NCI-H2029 treated with DMSO at 0.1 percent for 48 hours (cell line): ENCODE measurements around the gene TEDC1.
A peak's percentile ranks its signal among the peaks of the same experiment; 100 is the strongest.

Experiments
- DNase-seq: peaks from one replicate; lab custom pipeline; 2025; lab: John Stamatoyannopoulos, UW

The TEDC1 gene

DNA sequence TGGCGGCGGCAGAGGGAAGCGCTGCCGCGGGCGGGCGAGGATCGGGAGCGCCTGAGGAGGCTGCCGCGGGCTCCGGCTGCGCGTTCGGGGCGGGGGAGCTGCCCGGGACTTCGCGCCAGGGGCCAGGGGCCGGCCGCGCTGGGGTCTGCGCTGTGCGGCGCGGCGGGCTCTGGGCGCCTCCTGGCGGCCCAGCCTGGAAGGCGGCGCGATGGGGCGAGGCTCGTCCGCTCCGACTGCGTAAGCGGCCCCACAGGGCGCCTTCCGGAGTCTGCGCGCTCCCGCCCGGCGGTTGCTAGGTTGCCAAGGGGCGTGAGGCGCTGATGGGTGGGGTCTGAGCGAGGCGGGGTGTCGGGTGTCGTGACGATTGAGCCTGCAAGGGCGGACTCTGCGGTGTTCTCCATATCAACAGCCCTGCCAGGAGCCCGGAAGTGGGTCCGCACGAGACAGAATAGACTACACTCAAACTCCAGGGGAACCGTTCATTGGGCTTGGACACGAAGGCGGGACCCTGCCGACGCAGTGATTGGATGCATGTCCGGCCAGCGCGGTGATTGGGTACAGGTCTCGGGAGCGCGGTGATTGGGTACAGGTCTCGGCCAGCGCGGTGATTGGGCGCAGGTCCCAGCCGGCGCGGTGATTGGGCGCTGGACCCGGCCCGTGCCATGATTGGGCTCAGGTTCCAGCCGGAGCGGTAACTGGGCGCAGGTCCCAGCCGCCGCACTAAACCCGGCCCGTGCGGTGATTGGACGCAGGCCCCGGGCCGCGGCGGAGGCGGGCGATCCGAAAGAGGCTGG is at the start of gene TEDC1:
TSS of gene TEDC1 (plus strand) at position 675 of the 794 bp plus-strand sequence. CDS start 130 bp downstream, outside the sequence.
- peak; percentile 89 for DNase-seq

- no peak for DNase-seq
Measured at GRCh38 chr14:105442125-105442524, 48.9 kb upstream of the TEDC1 start.

DNA sequence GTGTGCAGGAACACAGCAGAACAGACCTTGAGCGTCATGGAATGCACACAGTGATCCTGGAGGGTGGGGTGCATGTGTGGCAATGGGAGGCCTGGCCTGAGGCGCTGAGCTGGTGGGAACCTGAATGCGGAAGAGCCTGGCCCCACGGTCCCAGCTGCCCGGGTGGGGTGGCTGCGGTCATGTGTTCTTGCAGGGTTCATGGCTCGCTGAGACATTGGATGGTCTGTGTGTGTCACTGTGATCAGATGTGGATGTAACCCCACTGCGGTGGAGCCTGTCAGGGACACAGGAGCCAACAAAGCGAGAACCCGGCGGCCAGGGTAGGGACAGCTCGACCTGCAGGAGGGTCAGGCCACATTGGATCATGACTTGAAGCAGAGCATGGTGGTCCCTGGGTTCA is 48.2 kb upstream of the TEDC1 start:
- no peak for DNase-seq

- no peak for DNase-seq
Measured at GRCh38 chr14:105444859-105445258, 46.2 kb upstream of the TEDC1 start.

- no peak for DNase-seq
Measured at GRCh38 chr14:105445290-105445689, 45.8 kb upstream of the TEDC1 start.

DNA sequence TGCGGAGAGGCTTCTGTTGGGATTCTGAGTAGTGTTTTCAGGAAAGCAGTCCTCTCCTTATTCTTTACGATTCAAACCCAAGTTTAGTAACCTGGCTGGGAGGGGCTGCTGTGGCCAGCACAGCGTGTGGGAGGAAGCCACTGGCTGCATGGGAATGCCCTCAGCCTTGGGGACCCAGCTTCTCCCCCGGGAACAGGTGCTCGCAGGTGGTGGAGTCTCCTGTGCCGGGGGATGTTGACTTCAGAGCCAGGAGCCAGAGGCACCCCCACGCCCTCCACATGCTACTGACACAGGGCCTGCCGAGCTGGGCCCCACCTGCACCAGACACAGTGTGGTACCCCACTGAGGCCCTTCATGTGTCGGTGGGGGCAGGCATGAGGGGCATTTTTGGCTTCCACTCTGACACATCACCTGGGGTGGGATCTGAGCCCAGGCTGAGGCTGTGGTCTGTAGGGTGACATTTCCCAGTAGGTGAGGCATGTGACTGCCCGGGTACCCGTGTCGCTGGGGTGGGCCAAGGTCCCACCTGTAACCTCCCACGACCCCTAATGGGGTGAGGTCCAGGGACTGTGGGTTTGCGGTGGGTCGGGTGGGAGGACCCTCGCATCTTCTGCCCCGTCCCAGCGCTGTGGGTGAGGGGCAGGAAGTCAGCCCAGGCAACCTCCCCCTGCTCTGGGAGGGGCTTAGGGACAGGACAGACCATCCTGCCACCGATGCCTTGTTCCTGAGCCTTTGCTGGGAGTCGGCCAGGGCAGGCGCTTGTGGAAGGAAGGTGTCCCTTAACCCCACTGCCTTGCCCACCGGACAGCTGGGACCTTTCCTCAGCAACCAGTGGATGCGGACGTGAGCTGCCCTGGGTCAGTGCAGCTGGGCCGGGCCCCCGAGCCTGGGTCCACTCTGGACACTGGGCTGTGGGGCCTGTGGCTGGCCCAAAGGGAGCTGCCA is 44.9 kb upstream of the TEDC1 start:
- no peak for DNase-seq

GRCh38 chr14:105446971-105447370 is 44.1 kb upstream of the TEDC1 start:
- DNase-seq = no peak

DNA sequence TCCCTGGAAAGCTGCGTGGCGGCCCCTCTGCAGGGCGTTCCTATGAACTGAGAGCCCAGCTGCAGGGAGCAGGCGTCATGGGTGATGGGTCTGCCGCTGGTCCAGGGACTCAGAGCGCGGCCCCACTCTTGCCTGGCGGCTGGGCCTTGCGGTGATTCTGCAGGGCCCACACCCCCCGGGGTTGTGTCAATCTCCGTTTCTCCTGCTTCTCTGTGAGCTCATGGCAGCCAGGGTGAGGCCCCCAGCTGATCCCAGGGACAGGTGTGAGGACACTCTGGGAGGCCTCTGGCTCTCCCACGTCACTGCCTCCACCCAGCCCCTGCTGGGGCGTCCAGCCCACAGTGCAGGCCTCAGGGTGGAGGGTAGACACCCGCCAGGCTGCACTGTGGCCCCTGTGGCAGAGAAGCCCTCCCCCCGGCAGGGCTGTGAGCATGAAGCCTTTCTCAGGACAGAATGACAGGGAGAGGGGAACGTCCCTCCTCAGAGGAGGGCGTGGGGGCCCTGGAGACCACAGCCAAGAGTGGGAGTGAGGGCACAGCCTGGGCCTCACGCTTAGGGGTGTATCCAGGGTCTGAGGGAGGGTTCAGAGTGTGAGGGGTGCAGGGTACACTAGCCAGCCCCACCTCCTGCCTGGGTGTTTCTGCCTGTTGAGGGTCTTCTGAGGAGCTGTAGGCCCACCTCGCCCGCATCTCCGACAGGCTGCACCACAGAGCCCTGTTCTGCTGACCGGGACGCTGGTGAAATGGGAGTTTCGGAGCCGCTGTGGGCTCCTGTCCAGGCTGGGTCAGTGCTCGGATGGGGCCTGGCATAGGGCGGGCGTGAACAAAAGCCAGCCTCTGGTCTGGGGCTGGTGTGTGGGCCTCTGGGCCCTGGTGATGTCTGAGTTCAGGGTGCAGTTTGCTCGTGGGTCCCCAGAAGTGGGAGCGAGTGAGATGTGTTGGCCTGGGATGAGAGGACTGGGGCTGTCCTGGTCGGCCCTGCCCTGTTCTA is 43.1 kb upstream of the TEDC1 start:
- no peak for DNase-seq

DNA sequence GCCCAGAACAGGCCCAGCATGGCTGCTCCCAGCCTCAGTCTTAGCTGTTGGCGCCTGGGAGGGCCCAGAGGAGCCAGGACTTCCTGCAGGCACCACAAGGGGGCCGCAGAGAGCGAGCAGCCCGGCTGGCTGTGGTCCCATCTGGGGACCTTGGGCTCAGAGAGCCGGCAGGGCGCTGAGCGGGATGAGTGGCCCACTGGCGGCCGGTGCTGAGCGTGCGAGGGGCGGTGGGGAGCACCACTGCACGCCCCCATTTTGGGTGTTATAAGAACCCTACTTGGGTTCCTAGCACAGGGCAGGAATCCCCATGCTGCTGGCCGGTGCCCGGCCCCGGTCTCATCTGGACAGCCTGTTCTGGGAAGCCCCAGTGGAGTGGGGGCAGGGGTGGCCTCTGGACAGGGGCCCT is 42.3 kb upstream of the TEDC1 start:
- no peak for DNase-seq

GRCh38 chr14:105449276-105450122 is 41.5 kb upstream of the TEDC1 start:
- DNase-seq = no peak

GRCh38 chr14:105450123-105450505 is 40.9 kb upstream of the TEDC1 start:
- no peak for DNase-seq

DNA sequence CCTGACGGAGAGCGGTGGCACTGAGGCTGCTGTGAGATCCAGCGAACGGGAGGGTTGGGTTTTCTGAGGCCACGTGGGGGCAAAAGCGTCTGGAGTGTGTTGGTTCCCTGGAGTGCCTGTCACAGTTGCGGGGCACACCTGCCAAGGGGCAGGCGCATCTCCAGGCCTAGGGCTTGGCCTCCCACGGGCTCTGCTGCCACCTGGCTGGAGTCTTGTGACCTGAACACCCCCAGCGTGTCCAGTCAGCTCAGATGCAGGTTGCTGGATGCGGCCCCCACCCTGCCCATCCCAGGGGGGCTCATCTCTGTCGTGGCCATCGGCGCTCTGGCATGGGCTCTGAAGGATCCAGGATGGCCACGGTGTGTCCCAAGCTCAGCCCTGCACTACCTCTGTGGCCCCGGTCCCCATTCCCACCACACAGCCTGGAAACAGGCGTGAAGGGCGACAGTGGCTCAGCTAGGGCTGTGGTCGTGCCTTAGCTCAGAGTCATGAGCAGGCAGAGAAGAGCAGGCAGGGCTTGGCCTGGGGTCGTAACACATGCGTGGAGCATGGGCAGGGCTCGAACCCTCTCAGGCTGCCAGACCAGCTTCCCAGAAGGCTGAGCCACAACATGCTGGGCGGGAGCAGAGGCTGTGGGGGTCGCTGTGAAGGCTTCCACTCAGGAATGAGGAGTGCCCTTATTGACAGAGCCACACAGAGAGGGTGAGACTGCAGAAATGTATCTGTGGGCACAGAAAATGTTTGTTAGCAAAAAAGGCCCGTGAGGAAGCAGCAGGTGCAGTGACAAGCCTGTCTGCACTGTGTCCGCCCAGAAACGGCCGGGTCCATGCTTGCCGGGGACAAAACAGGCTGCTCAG is 40.0 kb upstream of the TEDC1 start:
- DNase-seq = no peak

DNA sequence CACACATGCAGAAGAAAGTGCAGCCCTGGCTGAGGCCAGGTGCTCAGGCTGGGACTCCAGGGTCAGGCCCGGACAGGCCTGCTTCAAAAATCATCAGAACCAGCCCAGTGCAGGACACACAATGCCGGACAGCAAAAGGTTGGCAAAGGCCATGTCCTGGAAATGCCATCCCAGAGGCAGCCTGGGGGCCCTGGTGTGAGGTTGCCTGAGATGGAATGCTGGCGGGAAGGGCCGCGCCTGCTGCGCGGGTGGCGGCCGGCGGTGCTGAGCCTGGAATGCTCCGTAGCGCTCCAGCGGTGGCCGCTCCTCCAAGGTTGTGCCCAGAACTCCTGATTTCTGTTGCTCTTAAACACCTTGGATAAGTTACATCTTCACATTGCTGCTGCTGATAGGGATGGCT is 38.1 kb upstream of the TEDC1 start:
- DNase-seq = no peak

DNA sequence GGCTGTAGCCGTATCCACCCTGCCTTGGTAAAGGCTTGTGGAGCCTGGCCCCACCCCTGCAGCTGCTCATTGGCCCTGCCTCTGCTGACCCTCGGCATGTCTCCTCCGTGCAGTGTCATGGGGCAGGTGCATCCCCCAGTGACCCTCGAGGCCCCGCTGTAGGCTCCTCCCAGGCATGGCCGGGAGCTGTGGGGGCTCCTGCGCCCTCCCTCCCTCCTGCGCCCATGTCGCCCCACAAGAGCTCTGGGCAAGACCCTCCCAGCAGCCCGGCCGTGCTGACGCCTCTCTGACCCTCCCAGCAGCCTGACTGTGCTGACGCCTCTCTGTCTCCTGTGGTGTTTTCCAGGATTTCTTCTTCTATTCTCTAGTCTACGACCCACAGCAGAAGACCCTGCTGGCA is 37.2 kb upstream of the TEDC1 start:
- DNase-seq = no peak

DNA sequence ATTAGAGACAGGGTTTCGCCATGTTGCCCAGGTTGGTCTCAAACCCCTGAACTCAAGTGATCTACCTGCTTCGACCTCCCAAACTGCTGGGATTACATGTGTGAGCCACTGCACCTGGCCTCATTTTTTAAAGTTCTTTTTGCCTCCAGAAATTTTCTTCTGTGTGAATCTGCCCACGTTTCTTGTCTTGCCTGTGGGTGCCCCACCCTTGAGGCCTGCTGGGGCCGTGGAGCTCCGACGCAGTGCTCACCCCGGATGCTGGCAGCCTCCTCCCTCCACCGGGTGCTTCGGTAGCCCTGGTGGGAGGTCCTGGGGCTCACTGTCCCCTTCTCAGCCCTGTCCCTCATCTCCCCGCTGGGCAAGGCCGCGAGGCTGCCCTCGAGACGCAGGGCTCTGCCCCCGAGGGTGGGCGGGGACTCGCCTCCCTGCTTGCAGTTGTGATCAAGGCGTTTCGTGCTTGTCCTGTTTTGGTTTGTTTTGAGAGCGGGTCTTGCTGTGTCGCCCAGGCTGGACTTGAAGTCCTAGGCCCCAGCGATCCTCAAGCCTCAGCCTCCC is 35.9 kb upstream of the TEDC1 start:
- no peak for DNase-seq

DNA sequence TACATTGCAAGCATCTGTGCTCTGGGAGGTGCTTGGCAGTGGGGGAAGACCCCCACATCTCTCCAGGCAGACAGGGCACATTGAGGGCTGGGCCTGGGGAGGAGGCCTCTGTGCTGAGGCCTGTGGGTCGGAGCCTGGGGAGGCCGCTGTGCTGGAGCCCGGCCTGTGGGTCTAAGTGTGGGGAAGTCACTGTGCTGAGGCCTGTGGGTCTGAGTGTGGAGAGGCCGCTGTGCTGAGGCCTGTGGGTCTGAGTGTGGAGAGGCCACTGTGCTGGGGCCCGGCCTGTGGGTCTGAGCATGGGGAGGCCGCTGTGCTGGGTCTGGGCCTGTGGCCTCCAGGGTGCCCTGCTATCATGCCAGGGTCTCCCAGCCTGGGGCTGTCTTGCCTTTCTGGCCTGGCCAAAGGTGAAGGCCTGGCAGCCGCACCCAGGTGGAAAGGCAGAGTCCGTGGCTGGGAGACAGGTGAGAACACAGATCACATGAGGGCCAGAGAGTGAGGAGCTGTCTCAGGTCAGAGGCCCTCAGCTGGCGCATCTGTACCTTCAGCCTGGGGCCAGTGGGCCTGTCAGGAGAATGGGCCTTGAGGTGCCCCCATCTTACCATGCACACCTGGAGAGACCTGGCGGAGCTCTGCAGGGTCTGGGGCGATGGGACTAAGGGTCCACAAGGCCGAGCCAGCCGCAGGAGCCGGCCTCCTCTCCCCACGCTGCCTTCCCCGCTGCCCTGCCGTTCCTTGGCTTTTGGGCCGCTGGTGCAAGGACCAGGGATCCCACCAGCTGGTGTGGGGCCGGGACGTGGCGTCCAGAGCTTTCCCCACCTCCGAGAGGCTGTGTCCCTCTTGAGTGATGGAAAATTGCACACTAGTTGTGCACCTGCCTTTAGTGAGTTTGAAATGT is 35.0 kb upstream of the TEDC1 start:
- no peak for DNase-seq

- DNase-seq = no peak
Measured at GRCh38 chr14:105456736-105457617, 34.1 kb upstream of the TEDC1 start.

DNA sequence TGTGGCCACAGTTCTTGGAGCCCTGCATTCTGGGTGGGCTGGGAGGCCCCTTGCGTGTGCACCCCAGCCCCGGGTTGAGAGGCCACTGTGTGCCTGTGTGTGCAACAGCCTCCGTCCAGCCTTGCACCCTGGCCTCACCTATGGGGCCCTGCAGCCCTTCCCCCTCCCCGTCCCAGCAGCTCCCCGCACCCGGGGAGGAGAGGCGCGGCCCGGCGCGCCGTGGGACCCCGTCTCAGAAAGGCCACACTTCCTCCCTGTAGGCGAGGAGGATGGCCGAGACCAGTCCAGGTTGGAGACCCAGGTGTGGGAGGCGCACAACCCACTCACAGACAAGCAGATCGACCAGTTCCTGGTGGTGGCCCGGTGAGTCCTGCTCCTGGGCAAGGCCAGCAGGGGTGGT is 33.0 kb upstream of the TEDC1 start:
- no peak for DNase-seq
